GM23338 (cell line): ENCODE measurements around the gene TTC21B. TPM values are rescaled to one million over a fixed set of nuclear protein-coding genes. Genes with fewer than 3 reads are reported as not detected.
A peak's percentile ranks its signal among the peaks of the same experiment; 100 is the strongest.

Experiments used
- ATAC-seq: fragments of 200-7000 bp; cut with Tn5 transposase; 3 replicates; pipeline ENCODE4 v1.9.1; 2020
- DNase-seq: peaks from one replicate; pipeline ENCODE4 v3.0.0-alpha.2; 2015; ENCODE audit warnings: low spot score
- H2AFZ ChIP-seq: fragments of 200-600 bp; sonication (generic); 2 replicates; pipeline ENCODE4 v1.8.0; 2016; ENCODE audit warnings: antibody characterized with exemption, mild to moderate bottlenecking, moderate library complexity
- H3F3A ChIP-seq: fragments of 200-600 bp; sonication (generic); replicated peaks from 2 replicates; pipeline ENCODE4 v1.8.0; 2017; ENCODE audit warnings: antibody characterized with exemption, mixed run types, low read depth
- H3K27ac ChIP-seq: fragments of 200-600 bp; sonication (generic); 2 replicates; pipeline ENCODE4 v1.6.1; 2016; ENCODE audit warnings: low read depth
- H3K27me3 ChIP-seq: fragments of 200-600 bp; sonication (generic); 2 replicates; pipeline ENCODE4 v1.8.0; 2016; ENCODE audit warnings: mild to moderate bottlenecking, mixed run types, moderate library complexity; ENCODE audit not compliant: insufficient read depth
- H3K36me3 ChIP-seq: fragments of 200-600 bp; sonication (generic); 2 replicates; pipeline ENCODE4 v1.8.0; 2016; ENCODE audit warnings: mild to moderate bottlenecking; ENCODE audit not compliant: insufficient read depth
- H3K4me1 ChIP-seq: fragments of 200-600 bp; sonication (generic); 2 replicates; pipeline ENCODE4 v1.8.0; 2016; ENCODE audit warnings: mild to moderate bottlenecking, moderate library complexity; ENCODE audit not compliant: insufficient read depth
- H3K4me2 ChIP-seq: fragments of 200-600 bp; sonication (generic); 2 replicates; pipeline ENCODE4 v1.7.1; 2017; ENCODE audit warnings: mixed run types
- H3K4me3 ChIP-seq: fragments of 200-600 bp; sonication (generic); 2 replicates; pipeline ENCODE4 v1.6.1; 2016; ENCODE audit warnings: mixed run types
- H3K79me2 ChIP-seq: fragments of 200-600 bp; sonication (generic); replicated peaks from 2 replicates; pipeline ENCODE4 v1.8.0; 2017; ENCODE audit warnings: mild to moderate bottlenecking; ENCODE audit not compliant: insufficient read depth
- H3K9me2 ChIP-seq: fragments of 200-600 bp; sonication (generic); 2 replicates; pipeline ENCODE4 v1.8.0; 2017; ENCODE audit not compliant: insufficient read depth
- H4K20me1 ChIP-seq: fragments of 200-600 bp; sonication (generic); replicated peaks from 2 replicates; pipeline ENCODE4 v1.8.0; 2017; ENCODE audit warnings: mild to moderate bottlenecking; ENCODE audit not compliant: insufficient read depth
- H3K27ac Mint-ChIP-seq: 2 replicates; pipeline ENCODE4 v1.8.0; 2020; ENCODE audit warnings: inconsistent platforms, mild to moderate bottlenecking, moderate library complexity, mixed read lengths
- H3K27me3 Mint-ChIP-seq: 3 replicates; pipeline ENCODE4 v1.8.0; 2022; ENCODE audit warnings: low read depth, mild to moderate bottlenecking, moderate library complexity, mixed read lengths, inconsistent platforms; ENCODE audit not compliant: insufficient read depth, poor library complexity
- H3K36me3 Mint-ChIP-seq: 3 replicates; pipeline ENCODE4 v1.8.0; 2021; ENCODE audit warnings: low read depth, mild to moderate bottlenecking, inconsistent platforms, moderate library complexity, mixed read lengths
- H3K4me1 Mint-ChIP-seq: 3 replicates; pipeline ENCODE4 v1.8.0; 2020; ENCODE audit warnings: mild to moderate bottlenecking, inconsistent platforms, mixed read lengths
- H3K4me3 Mint-ChIP-seq: 3 replicates; pipeline ENCODE4 v1.8.0; 2021; ENCODE audit warnings: moderate library complexity, mild to moderate bottlenecking, inconsistent platforms, mixed read lengths
- H3K9me3 Mint-ChIP-seq: 3 replicates; pipeline ENCODE4 v1.8.0; 2020; ENCODE audit warnings: moderate library complexity, mild to moderate bottlenecking, inconsistent platforms, mixed read lengths
- CREB1 ChIP-seq: fragments of 250-450 bp; sonication (Bioruptor Pico); IDR thresholded peaks from 2 replicates; pipeline ENCODE4 v1.5.0; 2020; ENCODE audit warnings: low read depth, mild to moderate bottlenecking, moderate library complexity
- EZH2 ChIP-seq: fragments of 200-600 bp; sonication (generic); IDR thresholded peaks from one replicate; pipeline ENCODE4 v1.8.0; 2017; ENCODE audit warnings: antibody characterized with exemption, mild to moderate bottlenecking, low read depth; ENCODE audit not compliant: unreplicated experiment
- EZH2phosphoT487 ChIP-seq: fragments of 200-600 bp; sonication (generic); IDR thresholded peaks from one replicate; pipeline ENCODE4 v1.8.1; 2018; ENCODE audit warnings: antibody characterized with exemption; ENCODE audit not compliant: unreplicated experiment
- JUNB ChIP-seq: IDR thresholded peaks from one replicate; pipeline ENCODE4 v1.6.1; 2016; ENCODE audit warnings: antibody characterized with exemption; ENCODE audit not compliant: unreplicated experiment
- NANOG ChIP-seq: IDR thresholded peaks from 2 replicates; pipeline ENCODE4 v1.6.1; 2016; ENCODE audit warnings: antibody characterized with exemption, borderline replicate concordance
- POLR2AphosphoS5 ChIP-seq: IDR thresholded peaks from 2 replicates; pipeline ENCODE4 v1.6.1; 2016; ENCODE audit warnings: antibody characterized with exemption, low read depth
- STAT1 ChIP-seq: IDR thresholded peaks from one replicate; pipeline ENCODE4 v1.6.1; 2016; ENCODE audit warnings: antibody characterized with exemption; ENCODE audit not compliant: unreplicated experiment
- ZNF114 ChIP-seq: fragments of 250-450 bp; sonication (Bioruptor Pico); IDR thresholded peaks from 2 replicates; pipeline ENCODE4 v1.5.0; 2020; ENCODE audit warnings: mild to moderate bottlenecking, moderate library complexity
- ZNF331 ChIP-seq: fragments of 250-450 bp; sonication (Bioruptor Pico); IDR thresholded peaks from 2 replicates; pipeline ENCODE4 v1.5.0; 2020; ENCODE audit warnings: low read depth, mild to moderate bottlenecking, moderate library complexity
- polyA plus RNA-seq: library from polyadenylated mRNA; unstranded; fragments of >200 nt; fragmentation: Nextera tagmentation; extraction: Ambion mirVana; gene quantifications from 2 replicates; pipeline ENCODE4 v1.2.1, GENCODE V29; 2016
- total RNA-seq: library from RNA; depleted of rRNA; stranded (reverse); fragments of >200 nt; shearing (Covaris generic); gene quantifications from 2 replicates; pipeline ENCODE4 v1.2.3, GENCODE V29; 2014
- TF ChIP-seq, protein P1 (sequence below): IDR thresholded peaks from 2 replicates; pipeline ENCODE4 v1.6.1; 2016; ENCODE audit warnings: antibody characterized with exemption
- TF ChIP-seq, protein P2 (sequence below): fragments of 250-450 bp; sonication (Bioruptor Pico); IDR thresholded peaks from 2 replicates; pipeline ENCODE4 v1.5.0; 2020; ENCODE audit warnings: mild to moderate bottlenecking, moderate library complexity
- TF ChIP-seq, protein P3 (sequence below), 2 experiments: fragments of 200-600 bp in 1 of 2; sonication (generic) in 1 of 2; conservative IDR thresholded peaks; 2 replicates each; pipeline versions ENCODE4 v1.5.1 to v1.6.1; 2016 to 2017; ENCODE audit warnings: antibody characterized with exemption in 2 of 2, low read depth in 2 of 2, mild to moderate bottlenecking in 2 of 2, moderate library complexity in 1 of 2
- TF ChIP-seq, protein P4 (sequence below): IDR thresholded peaks from one replicate; pipeline ENCODE4 v1.6.1; 2018; ENCODE audit warnings: antibody characterized with exemption; ENCODE audit not compliant: unreplicated experiment

The TTC21B gene
- total and polyA plus RNA-seq, 2 experiments from 2014 or later = 10.1 to 32.8 TPM

DNA sequence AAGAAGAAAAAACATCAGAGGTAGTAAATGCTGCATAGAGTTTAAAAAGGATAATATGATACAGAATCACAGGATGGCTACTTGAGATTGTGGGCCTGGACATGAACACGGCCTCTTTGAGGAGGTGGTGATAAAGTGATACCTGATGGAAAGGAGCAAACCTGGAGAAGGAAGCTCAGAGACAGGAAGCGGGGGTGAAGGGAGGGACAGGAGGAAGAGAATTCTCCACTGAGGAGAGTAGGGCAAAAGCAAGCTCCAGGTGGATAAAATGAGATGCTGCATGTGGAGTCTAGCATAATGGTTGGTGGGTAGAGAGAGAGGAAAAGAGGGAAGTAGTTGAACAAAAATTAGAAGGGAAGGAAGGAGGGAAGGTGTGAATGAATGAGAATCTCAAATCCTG, 82.6 kb downstream of the TTC21B start:
- H3K4me2 ChIP-seq = no peak overlapping the region
- TF ChIP-seq ZNF114 (no peak), EZH2 (no peak), NANOG (no peak), CREB1 (no peak), POLR2AphosphoS5 (no peak), JUNB (no peak), ZNF331 (no peak), EZH2phosphoT487 (no peak), STAT1 (no peak)
- TF ChIP-seq, protein P1, sequence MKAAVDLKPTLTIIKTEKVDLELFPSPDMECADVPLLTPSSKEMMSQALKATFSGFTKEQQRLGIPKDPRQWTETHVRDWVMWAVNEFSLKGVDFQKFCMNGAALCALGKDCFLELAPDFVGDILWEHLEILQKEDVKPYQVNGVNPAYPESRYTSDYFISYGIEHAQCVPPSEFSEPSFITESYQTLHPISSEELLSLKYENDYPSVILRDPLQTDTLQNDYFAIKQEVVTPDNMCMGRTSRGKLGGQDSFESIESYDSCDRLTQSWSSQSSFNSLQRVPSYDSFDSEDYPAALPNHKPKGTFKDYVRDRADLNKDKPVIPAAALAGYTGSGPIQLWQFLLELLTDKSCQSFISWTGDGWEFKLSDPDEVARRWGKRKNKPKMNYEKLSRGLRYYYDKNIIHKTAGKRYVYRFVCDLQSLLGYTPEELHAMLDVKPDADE = no peak
- TF ChIP-seq, protein P2, sequence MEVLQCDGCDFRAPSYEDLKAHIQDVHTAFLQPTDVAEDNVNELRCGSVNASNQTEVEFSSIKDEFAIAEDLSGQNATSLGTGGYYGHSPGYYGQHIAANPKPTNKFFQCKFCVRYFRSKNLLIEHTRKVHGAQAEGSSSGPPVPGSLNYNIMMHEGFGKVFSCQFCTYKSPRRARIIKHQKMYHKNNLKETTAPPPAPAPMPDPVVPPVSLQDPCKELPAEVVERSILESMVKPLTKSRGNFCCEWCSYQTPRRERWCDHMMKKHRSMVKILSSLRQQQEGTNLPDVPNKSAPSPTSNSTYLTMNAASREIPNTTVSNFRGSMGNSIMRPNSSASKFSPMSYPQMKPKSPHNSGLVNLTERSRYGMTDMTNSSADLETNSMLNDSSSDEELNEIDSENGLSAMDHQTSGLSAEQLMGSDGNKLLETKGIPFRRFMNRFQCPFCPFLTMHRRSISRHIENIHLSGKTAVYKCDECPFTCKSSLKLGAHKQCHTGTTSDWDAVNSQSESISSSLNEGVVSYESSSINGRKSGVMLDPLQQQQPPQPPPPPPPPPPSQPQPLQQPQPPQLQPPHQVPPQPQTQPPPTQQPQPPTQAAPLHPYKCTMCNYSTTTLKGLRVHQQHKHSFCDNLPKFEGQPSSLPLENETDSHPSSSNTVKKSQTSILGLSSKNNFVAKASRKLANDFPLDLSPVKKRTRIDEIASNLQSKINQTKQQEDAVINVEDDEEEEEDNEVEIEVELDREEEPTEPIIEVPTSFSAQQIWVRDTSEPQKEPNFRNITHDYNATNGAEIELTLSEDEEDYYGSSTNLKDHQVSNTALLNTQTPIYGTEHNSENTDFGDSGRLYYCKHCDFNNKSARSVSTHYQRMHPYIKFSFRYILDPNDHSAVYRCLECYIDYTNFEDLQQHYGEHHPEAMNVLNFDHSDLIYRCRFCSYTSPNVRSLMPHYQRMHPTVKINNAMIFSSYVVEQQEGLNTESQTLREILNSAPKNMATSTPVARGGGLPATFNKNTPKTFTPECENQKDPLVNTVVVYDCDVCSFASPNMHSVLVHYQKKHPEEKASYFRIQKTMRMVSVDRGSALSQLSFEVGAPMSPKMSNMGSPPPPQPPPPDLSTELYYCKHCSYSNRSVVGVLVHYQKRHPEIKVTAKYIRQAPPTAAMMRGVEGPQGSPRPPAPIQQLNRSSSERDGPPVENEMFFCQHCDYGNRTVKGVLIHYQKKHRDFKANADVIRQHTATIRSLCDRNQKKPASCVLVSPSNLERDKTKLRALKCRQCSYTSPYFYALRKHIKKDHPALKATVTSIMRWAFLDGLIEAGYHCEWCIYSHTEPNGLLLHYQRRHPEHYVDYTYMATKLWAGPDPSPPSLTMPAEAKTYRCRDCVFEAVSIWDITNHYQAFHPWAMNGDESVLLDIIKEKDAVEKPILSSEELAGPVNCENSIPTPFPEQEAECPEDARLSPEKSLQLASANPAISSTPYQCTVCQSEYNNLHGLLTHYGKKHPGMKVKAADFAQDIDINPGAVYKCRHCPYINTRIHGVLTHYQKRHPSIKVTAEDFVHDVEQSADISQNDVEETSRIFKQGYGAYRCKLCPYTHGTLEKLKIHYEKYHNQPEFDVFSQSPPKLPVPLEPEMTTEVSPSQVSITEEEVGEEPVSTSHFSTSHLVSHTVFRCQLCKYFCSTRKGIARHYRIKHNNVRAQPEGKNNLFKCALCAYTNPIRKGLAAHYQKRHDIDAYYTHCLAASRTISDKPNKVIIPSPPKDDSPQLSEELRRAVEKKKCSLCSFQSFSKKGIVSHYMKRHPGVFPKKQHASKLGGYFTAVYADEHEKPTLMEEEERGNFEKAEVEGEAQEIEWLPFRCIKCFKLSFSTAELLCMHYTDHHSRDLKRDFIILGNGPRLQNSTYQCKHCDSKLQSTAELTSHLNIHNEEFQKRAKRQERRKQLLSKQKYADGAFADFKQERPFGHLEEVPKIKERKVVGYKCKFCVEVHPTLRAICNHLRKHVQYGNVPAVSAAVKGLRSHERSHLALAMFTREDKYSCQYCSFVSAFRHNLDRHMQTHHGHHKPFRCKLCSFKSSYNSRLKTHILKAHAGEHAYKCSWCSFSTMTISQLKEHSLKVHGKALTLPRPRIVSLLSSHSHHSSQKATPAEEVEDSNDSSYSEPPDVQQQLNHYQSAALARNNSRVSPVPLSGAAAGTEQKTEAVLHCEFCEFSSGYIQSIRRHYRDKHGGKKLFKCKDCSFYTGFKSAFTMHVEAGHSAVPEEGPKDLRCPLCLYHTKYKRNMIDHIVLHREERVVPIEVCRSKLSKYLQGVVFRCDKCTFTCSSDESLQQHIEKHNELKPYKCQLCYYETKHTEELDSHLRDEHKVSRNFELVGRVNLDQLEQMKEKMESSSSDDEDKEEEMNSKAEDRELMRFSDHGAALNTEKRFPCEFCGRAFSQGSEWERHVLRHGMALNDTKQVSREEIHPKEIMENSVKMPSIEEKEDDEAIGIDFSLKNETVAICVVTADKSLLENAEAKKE = no peak
- TF ChIP-seq, protein P3, sequence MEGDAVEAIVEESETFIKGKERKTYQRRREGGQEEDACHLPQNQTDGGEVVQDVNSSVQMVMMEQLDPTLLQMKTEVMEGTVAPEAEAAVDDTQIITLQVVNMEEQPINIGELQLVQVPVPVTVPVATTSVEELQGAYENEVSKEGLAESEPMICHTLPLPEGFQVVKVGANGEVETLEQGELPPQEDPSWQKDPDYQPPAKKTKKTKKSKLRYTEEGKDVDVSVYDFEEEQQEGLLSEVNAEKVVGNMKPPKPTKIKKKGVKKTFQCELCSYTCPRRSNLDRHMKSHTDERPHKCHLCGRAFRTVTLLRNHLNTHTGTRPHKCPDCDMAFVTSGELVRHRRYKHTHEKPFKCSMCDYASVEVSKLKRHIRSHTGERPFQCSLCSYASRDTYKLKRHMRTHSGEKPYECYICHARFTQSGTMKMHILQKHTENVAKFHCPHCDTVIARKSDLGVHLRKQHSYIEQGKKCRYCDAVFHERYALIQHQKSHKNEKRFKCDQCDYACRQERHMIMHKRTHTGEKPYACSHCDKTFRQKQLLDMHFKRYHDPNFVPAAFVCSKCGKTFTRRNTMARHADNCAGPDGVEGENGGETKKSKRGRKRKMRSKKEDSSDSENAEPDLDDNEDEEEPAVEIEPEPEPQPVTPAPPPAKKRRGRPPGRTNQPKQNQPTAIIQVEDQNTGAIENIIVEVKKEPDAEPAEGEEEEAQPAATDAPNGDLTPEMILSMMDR (conservative IDR thresholded peaks at IDR 0.05; ENCODE audit: low read depth in 2 of 2) = no peak
- TF ChIP-seq, protein P4, sequence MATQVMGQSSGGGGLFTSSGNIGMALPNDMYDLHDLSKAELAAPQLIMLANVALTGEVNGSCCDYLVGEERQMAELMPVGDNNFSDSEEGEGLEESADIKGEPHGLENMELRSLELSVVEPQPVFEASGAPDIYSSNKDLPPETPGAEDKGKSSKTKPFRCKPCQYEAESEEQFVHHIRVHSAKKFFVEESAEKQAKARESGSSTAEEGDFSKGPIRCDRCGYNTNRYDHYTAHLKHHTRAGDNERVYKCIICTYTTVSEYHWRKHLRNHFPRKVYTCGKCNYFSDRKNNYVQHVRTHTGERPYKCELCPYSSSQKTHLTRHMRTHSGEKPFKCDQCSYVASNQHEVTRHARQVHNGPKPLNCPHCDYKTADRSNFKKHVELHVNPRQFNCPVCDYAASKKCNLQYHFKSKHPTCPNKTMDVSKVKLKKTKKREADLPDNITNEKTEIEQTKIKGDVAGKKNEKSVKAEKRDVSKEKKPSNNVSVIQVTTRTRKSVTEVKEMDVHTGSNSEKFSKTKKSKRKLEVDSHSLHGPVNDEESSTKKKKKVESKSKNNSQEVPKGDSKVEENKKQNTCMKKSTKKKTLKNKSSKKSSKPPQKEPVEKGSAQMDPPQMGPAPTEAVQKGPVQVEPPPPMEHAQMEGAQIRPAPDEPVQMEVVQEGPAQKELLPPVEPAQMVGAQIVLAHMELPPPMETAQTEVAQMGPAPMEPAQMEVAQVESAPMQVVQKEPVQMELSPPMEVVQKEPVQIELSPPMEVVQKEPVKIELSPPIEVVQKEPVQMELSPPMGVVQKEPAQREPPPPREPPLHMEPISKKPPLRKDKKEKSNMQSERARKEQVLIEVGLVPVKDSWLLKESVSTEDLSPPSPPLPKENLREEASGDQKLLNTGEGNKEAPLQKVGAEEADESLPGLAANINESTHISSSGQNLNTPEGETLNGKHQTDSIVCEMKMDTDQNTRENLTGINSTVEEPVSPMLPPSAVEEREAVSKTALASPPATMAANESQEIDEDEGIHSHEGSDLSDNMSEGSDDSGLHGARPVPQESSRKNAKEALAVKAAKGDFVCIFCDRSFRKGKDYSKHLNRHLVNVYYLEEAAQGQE = no peak
- no peak overlapping the region for H3K4me3 ChIP-seq
- Mint-ChIP-seq H3K27ac (no peak overlapping the region), H3K4me1 (peaks cover 5% of the 10 kb centered on the region; the same call in 2 of the 3 replicates), H3K9me3 (no peaks in the 10 kb centered on the region), H3K27me3 (peaks cover 3% of the 10 kb centered on the region), H3K36me3 (no peaks in the 10 kb centered on the region), H3K4me3 (no peak overlapping the region)
- H3K9me2 ChIP-seq = no peaks in the 10 kb centered on the region
- H4K20me1 ChIP-seq = no peaks in the 10 kb centered on the region
- H3K27ac ChIP-seq = no peak overlapping the region
- H3K36me3 ChIP-seq = no peaks in the 10 kb centered on the region
- DNase-seq = peak; percentile 4
- H2AFZ ChIP-seq = no peak overlapping the region
- no peaks in the 10 kb centered on the region for H3F3A ChIP-seq
- no peaks in the 10 kb centered on the region for H3K79me2 ChIP-seq
- ATAC-seq = no peak
- H3K4me1 ChIP-seq = peaks cover 7% of the 10 kb centered on the region; the same call in 1 of the 2 replicates
- no peaks in the 10 kb centered on the region for H3K27me3 ChIP-seq
